C4-2B (cell line): ENCODE data around the gene DLX5.
"Not testable (repeated sequence)": the region's sequence is repeated elsewhere in the genome, so short reads cannot be mapped to it uniquely, and the experiment has no call there.

Source experiments
- H3K27ac ChIP-seq: fragments of 450-650 bp; 2 replicates; pipeline ENCODE4 v1.5.1; 2017
- CTCF ChIP-seq: fragments of 450-650 bp; conservative IDR thresholded peaks from 2 replicates; pipeline ENCODE4 v1.5.1; 2017; ENCODE audit warnings: mild to moderate bottlenecking
- ZFX ChIP-seq: fragments of 450-650 bp; IDR thresholded peaks from 2 replicates; pipeline ENCODE4 v1.6.1; 2017

Gene DLX5

GRCh38 chr7:97024209-97025129, at the start of gene DLX5:
Gene DLX5 (minus strand): TSS chr7:97024831. CDS start chr7:97024623, 208 bp downstream.
- no peak within 1 kb of the TSS for H3K27ac ChIP-seq
- no peak for TF ChIP-seq CTCF
- TF ChIP-seq ZFX = no peak

- H3K27ac ChIP-seq = not testable (repeated sequence)
Measured at GRCh38 chr7:97072025-97072424, 47.4 kb upstream of the DLX5 start.

- H3K27ac ChIP-seq = no peak overlapping the region
- TF ChIP-seq ZFX (no peak), CTCF (peak; percentile 93)
Measured at GRCh38 chr7:97064972-97065587, 40.4 kb upstream of the DLX5 start.

GRCh38 chr7:97064020-97064419, 39.4 kb upstream of the DLX5 start:
- peak overlapping the region; percentile 17; the same call in 1 of the 2 replicates for H3K27ac ChIP-seq
- no peak for TF ChIP-seq CTCF
- TF ChIP-seq ZFX = no peak

- H3K27ac ChIP-seq = no peak overlapping the region
- TF ChIP-seq ZFX (no peak), CTCF (no peak)
Measured at GRCh38 chr7:97043281-97043680, 18.6 kb upstream of the DLX5 start.

GRCh38 chr7:97039374-97040065, 14.9 kb upstream of the DLX5 start:
- TF ChIP-seq CTCF = no peak
- no peak for TF ChIP-seq ZFX
- no peak overlapping the region for H3K27ac ChIP-seq

GRCh38 chr7:97034213-97034852, 9.7 kb upstream of the DLX5 start:
- H3K27ac ChIP-seq = not testable (repeated sequence)
